ENCODE measurements around the gene OSBPL2. TPM values are rescaled to one million over a fixed set of nuclear protein-coding genes. Genes with fewer than 3 reads are reported as not detected.

Gene OSBPL2
- polyA plus RNA-seq, 1 donor (not counting 4 experiments of a cell fraction or from before 2014, with no cell fraction given): 15.9 TPM

- dilution Hi-C loops (cut with MboI; ENCODE audit: extremely low pct_ligation_motif_present, low sequenced_read_pairs): no loop called here
- DNase-seq (ENCODE audit: low read depth, low spot score) (no peak), FAIRE-seq (no peak)
- no peak overlapping the region for H3K27ac ChIP-seq (ENCODE audit: control insufficient read depth, insufficient read depth, low read length)
- no peaks in the 10 kb centered on the region for H3K27me3 ChIP-seq (ENCODE audit: control insufficient read depth, extremely low read depth, insufficient read depth, low read length)
- no peaks in the 10 kb centered on the region for H3K4me1 ChIP-seq (ENCODE audit: control insufficient read depth, extremely low read depth, insufficient read depth, low read length)
- no peak overlapping the region for H2AFZ ChIP-seq (ENCODE audit: control insufficient read depth, low read length)
- H4K20me1 ChIP-seq (ENCODE audit: control insufficient read depth, extremely low read depth, insufficient read depth, low read length): peaks cover 4% of the 10 kb centered on the region
- H3K79me2 ChIP-seq (ENCODE audit: control insufficient read depth, insufficient read depth, low read length): no peaks in the 10 kb centered on the region
- H3K36me3 ChIP-seq (ENCODE audit: control insufficient read depth in 2 of 2, extremely low read depth in 1 of 2, insufficient read depth in 2 of 2, low read length in 2 of 2): peaks cover 19 to 25% of the 10 kb centered on the region in 2 experiments
- no peaks in the 10 kb centered on the region for H3K9me1 ChIP-seq (ENCODE audit: control insufficient read depth, extremely low read depth, insufficient read depth, low read length)
- H3K4me3 ChIP-seq (ENCODE audit: control insufficient read depth in 2 of 3, extremely low read depth in 1 of 3, insufficient read depth in 2 of 3, low read depth in 1 of 3, low read length in 3 of 3): no peak overlapping the region
- TF ChIP-seq EZH2 (IDR thresholded peaks at IDR 0.05; ENCODE audit: low read length): no peak
- TF ChIP-seq, protein P1, sequence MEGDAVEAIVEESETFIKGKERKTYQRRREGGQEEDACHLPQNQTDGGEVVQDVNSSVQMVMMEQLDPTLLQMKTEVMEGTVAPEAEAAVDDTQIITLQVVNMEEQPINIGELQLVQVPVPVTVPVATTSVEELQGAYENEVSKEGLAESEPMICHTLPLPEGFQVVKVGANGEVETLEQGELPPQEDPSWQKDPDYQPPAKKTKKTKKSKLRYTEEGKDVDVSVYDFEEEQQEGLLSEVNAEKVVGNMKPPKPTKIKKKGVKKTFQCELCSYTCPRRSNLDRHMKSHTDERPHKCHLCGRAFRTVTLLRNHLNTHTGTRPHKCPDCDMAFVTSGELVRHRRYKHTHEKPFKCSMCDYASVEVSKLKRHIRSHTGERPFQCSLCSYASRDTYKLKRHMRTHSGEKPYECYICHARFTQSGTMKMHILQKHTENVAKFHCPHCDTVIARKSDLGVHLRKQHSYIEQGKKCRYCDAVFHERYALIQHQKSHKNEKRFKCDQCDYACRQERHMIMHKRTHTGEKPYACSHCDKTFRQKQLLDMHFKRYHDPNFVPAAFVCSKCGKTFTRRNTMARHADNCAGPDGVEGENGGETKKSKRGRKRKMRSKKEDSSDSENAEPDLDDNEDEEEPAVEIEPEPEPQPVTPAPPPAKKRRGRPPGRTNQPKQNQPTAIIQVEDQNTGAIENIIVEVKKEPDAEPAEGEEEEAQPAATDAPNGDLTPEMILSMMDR (optimal IDR thresholded peaks at IDR 0.05 in 1 of 3, IDR thresholded peaks at IDR 0.05 in 1 of 3, conservative IDR thresholded peaks at IDR 0.05 in 1 of 3; ENCODE audit: extremely low read depth in 1 of 3, insufficient read depth in 2 of 3, low read length in 3 of 3): no peak
- H3K9me3 ChIP-seq (ENCODE audit: control insufficient read depth, low read depth, low read length): no peaks in the 10 kb centered on the region
- H3K4me2 ChIP-seq (ENCODE audit: control insufficient read depth, extremely low read depth, insufficient read depth, low read depth, low read length): no peak overlapping the region
- no peak overlapping the region for H3K9ac ChIP-seq (ENCODE audit: control insufficient read depth, extremely low read depth, insufficient read depth, low read length)
Measured at GRCh38 chr20:62289898-62290297, 51.6 kb downstream of the OSBPL2 start.

DNA sequence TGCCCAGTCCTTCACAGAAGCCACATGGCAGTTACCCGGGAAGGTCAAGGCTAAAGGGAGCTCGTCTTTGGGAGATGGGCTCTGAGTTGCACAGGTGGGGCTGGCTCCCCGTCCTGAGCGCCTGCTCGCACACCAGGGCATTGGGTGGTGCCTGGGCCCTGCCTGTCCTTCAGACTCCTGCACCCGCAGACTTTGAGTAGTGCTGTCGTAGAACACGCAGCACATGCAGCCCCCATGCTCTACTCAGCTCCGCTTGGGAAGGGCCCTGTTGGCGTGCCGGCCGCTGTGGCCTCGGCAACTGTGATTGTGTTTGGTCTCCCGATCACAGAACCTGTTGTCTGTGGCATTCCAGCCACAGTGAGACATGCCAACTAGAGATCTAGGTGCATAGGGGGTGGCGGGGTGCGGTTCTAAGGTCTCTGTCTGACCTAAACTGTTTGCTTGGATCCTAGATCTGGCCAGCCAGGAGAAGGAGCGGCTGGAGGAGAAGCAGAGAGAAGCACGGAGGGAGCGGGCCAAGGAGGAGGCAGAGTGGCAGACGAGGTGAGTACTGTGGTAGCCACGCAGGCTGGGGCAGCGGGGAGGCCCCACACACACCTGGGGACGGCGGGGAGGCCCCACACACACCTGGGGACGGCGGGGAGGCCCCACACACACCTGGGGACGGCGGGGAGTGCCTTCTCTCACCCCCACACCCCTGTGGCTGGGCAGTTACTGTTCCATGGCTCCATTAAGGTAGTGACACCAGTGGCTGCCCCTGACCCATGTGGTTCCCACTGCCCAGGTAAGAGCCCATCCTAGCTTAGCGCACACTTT, 53.1 kb downstream of the OSBPL2 start:
- no peak overlapping the region for H3K4me3 ChIP-seq (ENCODE audit: control insufficient read depth in 2 of 3, extremely low read depth in 1 of 3, insufficient read depth in 2 of 3, low read depth in 1 of 3, low read length in 3 of 3)
- no peaks in the 10 kb centered on the region for H3K79me2 ChIP-seq (ENCODE audit: control insufficient read depth, insufficient read depth, low read length)
- H3K4me2 ChIP-seq (ENCODE audit: control insufficient read depth, extremely low read depth, insufficient read depth, low read depth, low read length): no peak overlapping the region
- H3K27me3 ChIP-seq (ENCODE audit: control insufficient read depth, extremely low read depth, insufficient read depth, low read length): no peaks in the 10 kb centered on the region
- no peaks in the 10 kb centered on the region for H3K4me1 ChIP-seq (ENCODE audit: control insufficient read depth, extremely low read depth, insufficient read depth, low read length)
- H2AFZ ChIP-seq (ENCODE audit: control insufficient read depth, low read length): no peak overlapping the region
- H3K9ac ChIP-seq (ENCODE audit: control insufficient read depth, extremely low read depth, insufficient read depth, low read length): no peak overlapping the region
- no peaks in the 10 kb centered on the region for H3K9me1 ChIP-seq (ENCODE audit: control insufficient read depth, extremely low read depth, insufficient read depth, low read length)
- TF ChIP-seq, protein P1 (optimal IDR thresholded peaks at IDR 0.05 in 1 of 3, IDR thresholded peaks at IDR 0.05 in 1 of 3, conservative IDR thresholded peaks at IDR 0.05 in 1 of 3; ENCODE audit: extremely low read depth in 1 of 3, insufficient read depth in 2 of 3, low read length in 3 of 3): no peak
- TF ChIP-seq EZH2 (IDR thresholded peaks at IDR 0.05; ENCODE audit: low read length): no peak
- no peak overlapping the region for H3K27ac ChIP-seq (ENCODE audit: control insufficient read depth, insufficient read depth, low read length)
- DNase-seq (ENCODE audit: low read depth, low spot score) (no peak), FAIRE-seq (no peak)
- dilution Hi-C loops (cut with MboI; ENCODE audit: extremely low pct_ligation_motif_present, low sequenced_read_pairs): no loop called here
- H4K20me1 ChIP-seq (ENCODE audit: control insufficient read depth, extremely low read depth, insufficient read depth, low read length): peaks cover 4% of the 10 kb centered on the region
- peaks cover 18 to 30% of the 10 kb centered on the region in 2 experiments for H3K36me3 ChIP-seq (ENCODE audit: control insufficient read depth in 2 of 2, extremely low read depth in 1 of 2, insufficient read depth in 2 of 2, low read length in 2 of 2)
- no peaks in the 10 kb centered on the region for H3K9me3 ChIP-seq (ENCODE audit: control insufficient read depth, low read depth, low read length)

Data from keratinocyte (primary cell).